ENCODE results near the gene CTSC.
A peak's percentile ranks its signal among the peaks of the same experiment; 100 is the strongest.

Gene CTSC

GRCh38 chr11:88312628-88313027 is 24.9 kb downstream of the CTSC start:
- TF ChIP-seq CTCF (IDR thresholded peaks at IDR 0.05; ENCODE audit: low read depth, low read length) (no peak), MAX (IDR thresholded peaks at IDR 0.05; ENCODE audit: low read depth, low read length) (no peak)
- no peak for DNase-seq (ENCODE audit: low read depth)
- H3K4me3 ChIP-seq (ENCODE audit: low read depth, low read length): no peak overlapping the region

GRCh38 chr11:88310246-88310645 is 27.3 kb downstream of the CTSC start:
- no peak overlapping the region for H3K4me3 ChIP-seq (ENCODE audit: low read depth, low read length)
- no peak for TF ChIP-seq MAX (IDR thresholded peaks at IDR 0.05; ENCODE audit: low read depth, low read length)
- TF ChIP-seq CTCF (IDR thresholded peaks at IDR 0.05; ENCODE audit: low read depth, low read length): no peak
- TF ChIP-seq MYC (IDR thresholded peaks at IDR 0.05; ENCODE audit: low read depth, low read length): no peak
- no peak for TF ChIP-seq POLR2A (IDR thresholded peaks at IDR 0.05; ENCODE audit: extremely low read depth, insufficient read length)
- no peak for DNase-seq (ENCODE audit: low read depth)

GRCh38 chr11:88308576-88308975 is 29.0 kb downstream of the CTSC start:
- TF ChIP-seq MAX (IDR thresholded peaks at IDR 0.05; ENCODE audit: low read depth, low read length) (no peak), POLR2A (IDR thresholded peaks at IDR 0.05; ENCODE audit: extremely low read depth, insufficient read length) (no peak), MYC (IDR thresholded peaks at IDR 0.05; ENCODE audit: low read depth, low read length) (no peak), CTCF (IDR thresholded peaks at IDR 0.05; ENCODE audit: low read depth, low read length) (no peak)
- no peak overlapping the region for H3K4me3 ChIP-seq (ENCODE audit: low read depth, low read length)
- no peak for DNase-seq (ENCODE audit: low read depth)

GRCh38 chr11:88307749-88308425 is 29.6 kb downstream of the CTSC start:
- no peak overlapping the region for H3K4me3 ChIP-seq (ENCODE audit: low read depth, low read length)
- DNase-seq (ENCODE audit: low read depth): no peak
- no peak for TF ChIP-seq CTCF (IDR thresholded peaks at IDR 0.05; ENCODE audit: low read depth, low read length)
- no peak for TF ChIP-seq MAX (IDR thresholded peaks at IDR 0.05; ENCODE audit: low read depth, low read length)

- no peak overlapping the region for H3K4me3 ChIP-seq (ENCODE audit: low read depth, low read length)
- TF ChIP-seq CTCF (IDR thresholded peaks at IDR 0.05; ENCODE audit: low read depth, low read length) (peak; percentile 4), MAX (IDR thresholded peaks at IDR 0.05; ENCODE audit: low read depth, low read length) (no peak), MYC (IDR thresholded peaks at IDR 0.05; ENCODE audit: low read depth, low read length) (no peak), POLR2A (IDR thresholded peaks at IDR 0.05; ENCODE audit: extremely low read depth, insufficient read length) (no peak)
- DNase-seq (ENCODE audit: low read depth): no peak
These were observed 30.8 kb downstream of the CTSC start for GRCh38 chr11:88306785-88307184.

GRCh38 chr11:88305430-88305829 is 32.1 kb downstream of the CTSC start:
- no peak for DNase-seq (ENCODE audit: low read depth)
- TF ChIP-seq CTCF (IDR thresholded peaks at IDR 0.05; ENCODE audit: low read depth, low read length): no peak
- TF ChIP-seq MAX (IDR thresholded peaks at IDR 0.05; ENCODE audit: low read depth, low read length): no peak
- no peak for TF ChIP-seq MYC (IDR thresholded peaks at IDR 0.05; ENCODE audit: low read depth, low read length)
- no peak for TF ChIP-seq POLR2A (IDR thresholded peaks at IDR 0.05; ENCODE audit: extremely low read depth, insufficient read length)
- no peak overlapping the region for H3K4me3 ChIP-seq (ENCODE audit: low read depth, low read length)
